Epithelial cell of esophagus (primary cell): ENCODE results near the gene CCDC6.
"Not testable (repeated sequence)": the region's sequence is repeated elsewhere in the genome, so short reads cannot be mapped to it uniquely, and the experiment has no call there.

Experiments used
- DNase-seq: peaks from one replicate; pipeline ENCODE4 v3.0.0; 2010; ENCODE audit warnings: low read depth
- H3K4me3 ChIP-seq: 2 replicates; pipeline ENCODE4 v1.5.1; 2011; ENCODE audit warnings: mild to moderate bottlenecking, low read length, control low read depth
- TF ChIP-seq, protein P1 (sequence below): IDR thresholded peaks from 2 replicates; pipeline ENCODE4 v1.5.1; 2011; ENCODE audit warnings: low read depth, mild to moderate bottlenecking, low read length, control low read depth, inconsistent platforms; ENCODE audit not compliant: insufficient read depth; ENCODE audit errors: missing control alignments

The CCDC6 gene

DNA sequence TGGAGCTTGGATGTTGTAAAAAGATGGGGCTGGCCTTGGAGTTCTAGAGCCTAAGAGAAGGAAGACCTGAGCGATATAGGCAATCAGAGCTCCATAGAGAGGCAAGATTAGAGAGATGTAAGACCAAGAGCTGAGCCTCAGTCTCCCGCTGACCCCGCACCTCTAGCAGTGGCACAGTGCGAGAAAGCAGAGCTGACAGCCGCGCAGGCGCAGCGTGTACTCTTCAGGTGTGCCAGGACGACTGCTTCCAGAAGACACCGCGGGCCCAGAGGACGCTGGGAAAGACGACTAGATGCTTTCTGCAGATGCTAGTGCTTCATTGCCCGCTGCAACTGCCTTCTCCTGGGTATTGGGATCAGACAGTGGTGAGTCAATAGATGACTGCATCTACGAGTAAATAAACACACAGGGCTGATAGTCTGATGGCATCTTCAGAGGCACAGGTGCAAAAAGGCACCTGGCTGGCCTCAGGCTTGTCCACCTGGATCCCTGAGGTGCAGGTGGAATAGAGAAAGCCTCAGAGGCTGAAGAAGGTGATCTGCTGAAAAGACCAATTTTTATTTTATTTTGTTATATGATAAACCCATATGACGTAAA is 38.1 kb upstream of the CCDC6 start:
- DNase-seq, result peak; percentile 26
- TF ChIP-seq, protein P1, sequence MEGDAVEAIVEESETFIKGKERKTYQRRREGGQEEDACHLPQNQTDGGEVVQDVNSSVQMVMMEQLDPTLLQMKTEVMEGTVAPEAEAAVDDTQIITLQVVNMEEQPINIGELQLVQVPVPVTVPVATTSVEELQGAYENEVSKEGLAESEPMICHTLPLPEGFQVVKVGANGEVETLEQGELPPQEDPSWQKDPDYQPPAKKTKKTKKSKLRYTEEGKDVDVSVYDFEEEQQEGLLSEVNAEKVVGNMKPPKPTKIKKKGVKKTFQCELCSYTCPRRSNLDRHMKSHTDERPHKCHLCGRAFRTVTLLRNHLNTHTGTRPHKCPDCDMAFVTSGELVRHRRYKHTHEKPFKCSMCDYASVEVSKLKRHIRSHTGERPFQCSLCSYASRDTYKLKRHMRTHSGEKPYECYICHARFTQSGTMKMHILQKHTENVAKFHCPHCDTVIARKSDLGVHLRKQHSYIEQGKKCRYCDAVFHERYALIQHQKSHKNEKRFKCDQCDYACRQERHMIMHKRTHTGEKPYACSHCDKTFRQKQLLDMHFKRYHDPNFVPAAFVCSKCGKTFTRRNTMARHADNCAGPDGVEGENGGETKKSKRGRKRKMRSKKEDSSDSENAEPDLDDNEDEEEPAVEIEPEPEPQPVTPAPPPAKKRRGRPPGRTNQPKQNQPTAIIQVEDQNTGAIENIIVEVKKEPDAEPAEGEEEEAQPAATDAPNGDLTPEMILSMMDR, result no peak
- no peak overlapping the region for H3K4me3 ChIP-seq

DNA sequence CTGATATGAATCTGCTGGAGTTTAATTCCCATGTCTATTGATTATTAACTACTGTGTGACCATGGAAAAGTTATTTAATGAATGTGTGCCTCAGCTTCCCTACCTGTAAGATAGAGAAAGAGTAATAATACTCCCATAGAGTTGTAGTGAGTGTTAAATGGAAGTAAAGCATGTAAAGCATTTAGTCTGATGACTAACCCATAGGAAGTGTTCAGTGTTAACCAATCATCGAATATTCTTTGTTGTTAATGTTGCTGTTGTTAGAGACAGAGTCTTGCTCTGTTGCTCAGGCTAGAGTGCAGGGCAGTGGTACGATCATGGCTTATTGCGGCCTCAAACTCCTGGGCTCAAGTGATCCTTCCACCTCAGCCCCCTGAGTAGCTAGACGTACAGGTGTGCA is 36.2 kb upstream of the CCDC6 start:
- TF ChIP-seq, protein P1, result no peak
- DNase-seq, result peak; percentile 29
- no peak overlapping the region for H3K4me3 ChIP-seq

DNA sequence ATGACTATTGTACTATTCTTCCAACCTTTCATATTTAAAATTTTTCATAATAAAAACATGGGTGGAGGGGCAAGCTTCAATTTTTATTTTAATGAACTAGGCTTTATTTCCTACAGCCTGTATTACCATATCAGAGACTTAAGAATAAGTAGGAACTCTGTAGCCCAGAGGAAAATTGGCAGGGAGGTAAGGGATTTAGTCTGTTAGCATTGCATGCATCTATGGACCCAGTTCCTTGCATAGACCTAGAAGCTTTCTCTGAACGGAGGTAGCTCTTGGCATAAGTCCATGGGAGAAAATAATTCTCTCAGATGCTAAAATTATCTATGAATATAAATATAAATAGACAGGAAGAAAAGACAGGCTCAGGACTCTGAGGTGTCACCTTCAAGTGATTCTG is 31.4 kb upstream of the CCDC6 start:
- no peak overlapping the region for H3K4me3 ChIP-seq
- TF ChIP-seq, protein P1, result no peak
- no peak for DNase-seq

DNA sequence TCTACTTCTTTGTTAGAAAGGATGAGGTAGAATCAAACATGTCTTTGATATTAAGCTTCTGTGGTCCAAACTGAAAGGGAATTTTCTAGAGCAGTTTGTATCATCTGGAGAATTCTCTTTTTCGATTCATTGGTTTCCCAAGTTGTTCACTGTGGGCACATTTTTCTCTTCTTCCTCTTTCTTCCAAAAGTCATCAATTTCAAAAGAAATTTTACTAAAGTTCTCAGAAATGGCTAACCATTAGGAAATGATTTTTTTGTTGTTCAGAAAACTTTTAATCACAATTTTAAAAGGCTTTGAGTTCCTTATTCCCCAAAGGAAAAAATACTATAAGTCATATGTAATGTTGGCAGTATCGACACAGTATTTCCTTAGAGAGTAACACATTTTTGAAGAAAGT is 28.3 kb upstream of the CCDC6 start:
- no peak overlapping the region for H3K4me3 ChIP-seq
- DNase-seq, result no peak
- TF ChIP-seq, protein P1, result no peak

DNA sequence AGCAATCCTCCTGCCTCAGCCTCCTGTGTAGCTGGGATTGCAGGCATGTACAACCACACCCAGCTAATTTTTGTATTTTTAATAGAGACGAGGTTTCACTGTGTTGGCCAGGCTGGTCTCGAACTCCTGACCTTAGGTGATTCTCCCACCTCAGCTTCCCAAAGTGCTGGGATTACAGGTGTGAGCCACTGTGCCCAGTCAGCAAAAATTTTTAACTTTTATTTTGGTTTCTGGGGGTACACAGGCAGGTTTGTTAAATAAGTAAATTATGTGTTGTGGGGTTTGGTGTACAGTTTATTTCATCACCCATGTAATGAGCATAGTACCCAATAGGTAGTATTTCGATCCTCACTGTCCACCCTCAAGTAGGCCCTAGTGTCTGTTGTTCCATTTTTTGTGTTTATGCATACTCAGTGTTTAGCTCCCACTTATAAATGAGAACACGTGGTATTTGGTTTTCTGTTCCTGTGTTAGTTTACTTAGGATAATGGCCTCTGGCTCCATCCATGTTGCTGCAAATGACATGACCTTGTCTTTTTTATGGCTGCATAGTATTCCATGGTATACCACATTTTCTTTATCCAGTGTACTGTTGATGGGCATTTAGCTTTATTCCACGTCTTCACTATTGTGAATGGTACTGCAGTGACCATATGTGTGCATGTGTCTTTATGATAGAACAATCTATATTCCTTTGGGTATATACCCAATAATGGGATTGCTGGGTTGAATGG is 24.6 kb upstream of the CCDC6 start:
- not testable (repeated sequence) for H3K4me3 ChIP-seq, DNase-seq

DNA sequence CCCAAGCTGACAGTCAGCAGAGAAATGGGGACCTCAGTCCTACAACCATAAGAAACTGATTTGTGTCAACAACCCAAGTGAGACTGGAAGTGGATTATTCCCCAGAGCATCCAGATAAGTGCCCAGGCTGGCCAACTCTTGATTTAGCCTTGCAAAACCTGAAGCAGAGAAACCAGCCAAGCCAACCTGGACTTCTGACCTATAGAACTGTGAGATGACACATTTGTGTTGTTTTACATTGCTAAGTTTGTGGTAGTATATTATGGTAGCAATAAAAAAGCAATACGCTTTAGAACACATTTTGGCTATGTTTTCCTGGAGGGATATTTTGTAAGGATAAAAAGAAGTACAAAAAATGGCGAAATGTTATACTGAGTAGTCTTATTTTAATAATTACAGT is 19.7 kb upstream of the CCDC6 start:
- TF ChIP-seq, protein P1, result no peak
- no peak for DNase-seq
- H3K4me3 ChIP-seq, result no peak overlapping the region

DNA sequence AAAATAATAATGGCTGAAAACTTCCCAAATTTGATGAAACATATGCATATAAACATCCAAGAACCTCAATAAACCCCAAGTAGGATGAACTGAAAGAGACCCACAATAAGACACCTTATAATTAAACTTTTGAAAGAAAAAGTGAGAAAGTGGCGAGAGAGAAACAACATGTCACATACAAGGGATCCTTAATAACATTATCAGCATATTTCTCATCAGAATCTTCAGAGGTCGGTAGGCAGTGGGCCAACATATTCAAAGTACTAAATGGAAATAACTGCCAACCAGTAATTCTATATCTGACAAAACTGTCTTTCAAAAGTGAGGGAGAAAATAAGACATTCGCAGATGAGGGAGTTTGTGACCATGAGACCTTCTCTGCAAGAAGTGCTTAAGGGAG is 16.6 kb upstream of the CCDC6 start:
- H3K4me3 ChIP-seq, result no peak overlapping the region
- no peak for DNase-seq
- TF ChIP-seq, protein P1, result no peak
